D721Med (cell line): ENCODE measurements around the gene ATXN7L2.
"Not testable (repeated sequence)": the region's sequence is repeated elsewhere in the genome, so short reads cannot be mapped to it uniquely, and the experiment has no call there.

Source experiments
- DNase-seq: peaks from one replicate; pipeline ENCODE4 v3.0.0; 2011; ENCODE audit warnings: low spot score; ENCODE audit not compliant: insufficient read length
- FAIRE-seq: peaks from 2 replicates; lab custom pipeline; 2011; peaks lifted over from hg19 to GRCh38; lab: Jason Lieb, UNC
- CTCF ChIP-seq: IDR thresholded peaks from 2 replicates; pipeline ENCODE4 v1.5.1; 2012; ENCODE audit warnings: mild to moderate bottlenecking, control low read depth; ENCODE audit not compliant: insufficient read depth; ENCODE audit errors: missing control alignments

The ATXN7L2 gene

GRCh38 chr1:109468061-109468460 is 15.6 kb upstream of the ATXN7L2 start:
- no peak for DNase-seq
- no peak for FAIRE-seq
- TF ChIP-seq CTCF = no peak

DNA sequence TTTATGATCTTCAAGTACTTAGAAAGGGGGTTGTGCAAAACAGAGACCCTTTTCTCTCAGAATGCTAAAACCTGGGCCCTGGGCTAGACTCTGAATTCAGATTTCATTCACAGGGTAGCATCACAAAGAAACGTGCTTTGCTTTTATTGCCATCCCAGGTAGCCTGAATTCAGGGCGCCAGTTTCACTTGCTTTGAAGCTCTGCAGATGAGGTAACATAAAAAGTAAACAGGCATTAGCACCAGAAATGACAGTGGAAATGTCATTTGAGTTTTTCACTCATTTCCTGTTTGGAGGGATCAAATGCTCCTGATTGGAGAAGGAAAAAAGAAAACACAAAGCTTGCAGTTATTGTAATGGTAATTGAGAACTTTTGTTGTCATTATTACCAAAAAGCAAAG is 14.8 kb upstream of the ATXN7L2 start:
- TF ChIP-seq CTCF = no peak
- FAIRE-seq (no peak), DNase-seq (no peak)

GRCh38 chr1:109470245-109470644 is 13.5 kb upstream of the ATXN7L2 start:
- TF ChIP-seq CTCF = no peak
- no peak for DNase-seq
- no peak for FAIRE-seq

DNA sequence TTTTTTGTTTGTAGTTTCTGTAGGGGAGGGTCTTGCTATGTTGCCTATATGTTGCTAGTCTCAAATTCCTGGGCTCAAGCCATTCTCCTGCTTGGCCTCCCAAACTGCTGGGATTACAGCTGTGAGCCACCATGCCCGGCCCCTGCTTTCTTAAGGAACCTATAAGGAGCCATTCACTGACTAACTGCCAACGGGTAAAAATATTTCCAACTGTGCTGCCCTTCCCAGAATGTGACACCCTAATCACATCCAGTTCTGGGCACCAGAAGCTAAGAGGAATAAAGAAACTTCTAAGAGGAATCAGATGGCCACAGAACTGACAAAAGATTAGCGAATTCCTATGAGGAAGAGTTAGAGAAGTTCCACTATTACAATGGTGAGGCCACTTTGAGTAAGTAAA is 10.9 kb upstream of the ATXN7L2 start:
- no peak for TF ChIP-seq CTCF
- no peak for FAIRE-seq
- no peak for DNase-seq

DNA sequence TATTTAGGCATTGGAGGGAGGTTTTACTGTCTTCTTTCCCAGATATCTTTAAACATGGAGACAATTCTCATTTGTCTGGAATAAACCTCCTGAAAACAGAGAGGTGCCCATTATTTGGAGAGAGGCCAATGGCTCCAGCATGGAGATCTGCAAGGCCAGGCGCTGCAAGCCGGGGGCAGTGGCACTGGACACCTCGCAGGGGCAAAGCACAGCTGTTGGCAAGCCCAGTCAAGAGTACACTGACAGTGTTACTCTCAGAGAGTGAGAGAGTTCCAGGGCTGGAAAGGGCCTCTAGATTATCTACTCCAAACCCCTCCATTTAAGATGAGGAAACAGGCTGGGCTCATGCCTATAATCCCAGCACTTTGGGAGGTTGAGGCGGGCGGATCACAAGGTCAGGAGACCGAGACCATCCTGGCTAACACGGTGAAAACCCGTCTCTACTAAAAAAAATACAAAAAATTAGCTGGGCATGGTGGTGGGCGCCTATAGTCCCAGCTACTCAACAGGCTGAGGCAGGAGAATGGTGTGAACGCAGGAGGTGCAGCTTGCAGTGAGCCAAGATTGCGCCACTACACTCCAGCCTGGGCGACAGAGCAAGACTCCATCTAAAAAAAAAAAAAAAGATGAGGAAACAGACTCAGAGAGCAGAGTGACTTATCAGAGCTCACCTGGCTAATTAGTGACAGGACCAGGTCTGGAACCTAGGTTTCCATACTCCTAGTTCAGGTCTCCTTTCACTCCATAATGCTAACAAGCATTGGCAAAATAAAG is 10.2 kb upstream of the ATXN7L2 start:
- DNase-seq, FAIRE-seq: not testable (repeated sequence)

DNA sequence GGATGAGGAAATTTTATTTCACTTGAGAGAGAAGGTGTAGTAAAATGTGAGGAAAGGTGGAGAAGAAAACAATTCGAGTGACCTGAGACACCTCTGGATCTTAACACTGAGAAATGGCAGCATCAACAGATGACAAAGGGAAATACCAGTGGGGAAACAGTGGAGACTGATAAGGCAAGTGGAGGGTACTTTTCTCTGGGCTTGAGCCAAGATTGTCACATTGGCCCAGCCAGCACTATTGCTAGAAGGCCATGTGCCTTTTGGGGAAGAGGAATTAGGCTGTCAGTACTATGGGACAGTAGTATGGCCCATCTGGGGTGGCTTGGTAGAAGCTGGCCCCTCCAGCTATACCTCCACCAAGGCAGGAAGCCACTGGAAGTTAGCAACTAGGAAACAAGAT is 9.0 kb upstream of the ATXN7L2 start:
- FAIRE-seq = no peak
- no peak for DNase-seq

GRCh38 chr1:109475261-109475660 is 8.4 kb upstream of the ATXN7L2 start:
- FAIRE-seq = no peak
- DNase-seq = no peak
- no peak for TF ChIP-seq CTCF

More for the DNA sequence above, 9.0 kb upstream of the ATXN7L2 start:
- TF ChIP-seq CTCF = no peak
